Uterus (tissue), 4 donors: ENCODE measurements around the gene CYGB. TPM values are rescaled to one million over a fixed set of nuclear protein-coding genes. Genes with fewer than 3 reads are reported as not detected.

Experiments
- DNase-seq, 2 donors: peaks; one replicate each; pipeline ENCODE4 v3.0.0-alpha.2; 2019 to 2020
- H3K27ac ChIP-seq, 2 donors: fragments of 200-600 bp; sonication (generic); 1 replicate in 1 of 2; 2 replicates in 1 of 2; pipeline ENCODE4 v1.5.1; 2016 to 2018
- H3K27me3 ChIP-seq, 2 donors: fragments of 200-600 bp; sonication (generic); one replicate each; pipeline ENCODE4 v1.5.1; 2018 to 2019; ENCODE audit warnings: control low read depth in 1 of 2
- H3K36me3 ChIP-seq, 2 donors: fragments of 200-600 bp; sonication (generic); one replicate each; pipeline ENCODE4 v1.5.1; 2019; ENCODE audit warnings: control low read depth in 1 of 2
- H3K4me1 ChIP-seq, 2 donors: fragments of 200-600 bp; sonication (generic); one replicate each; pipeline ENCODE4 v1.5.1; 2018 to 2019; ENCODE audit warnings: control low read depth in 1 of 2
- H3K4me3 ChIP-seq, 2 donors: fragments of 200-600 bp; sonication (generic); 1 replicate in 1 of 2; 2 replicates in 1 of 2; pipeline ENCODE4 v1.5.1; 2018 to 2019; ENCODE audit warnings: mild to moderate bottlenecking in 1 of 2
- H3K9me3 ChIP-seq, 2 donors: fragments of 200-600 bp; sonication (generic); one replicate each; pipeline ENCODE4 v1.5.1; 2019; ENCODE audit warnings: control low read depth in 1 of 2
- CTCF ChIP-seq, 4 experiments: fragments of 200-600 bp in 2 of 4; fragments of 450-650 bp in 2 of 4; sonication (generic) in 2 of 4; IDR thresholded peaks; one replicate each; pipeline ENCODE4 v1.5.1; 2016 to 2019; ENCODE audit warnings: antibody characterized with exemption in 4 of 4, mild to moderate bottlenecking in 2 of 4, moderate library complexity in 1 of 4
- POLR2A ChIP-seq, 2 donors: fragments of 450-650 bp; IDR thresholded peaks; one replicate each; pipeline ENCODE4 v1.6.1; 2016; ENCODE audit warnings: antibody characterized with exemption in 2 of 2, mild to moderate bottlenecking in 1 of 2, moderate library complexity in 1 of 2
- intact Hi-C: fragments of 100-400 bp; cut with DNase I; formaldehyde crosslinking; loops from one replicate; pipeline ENCODE4 v1.15.1; 2023; ENCODE audit warnings: low total_unique reads
- total RNA-seq, 4 donors: library from RNA; depleted of rRNA in 3 of 4; stranded (reverse); fragments of >200 nt in 3 of 4; gene quantifications; one replicate each; pipeline versions ENCODE4 v1.1.0 to v1.2.4, GENCODE V29; 2014 to 2023
- donor health status: DM: yes; HTN: yes; CAD: no.

CYGB gene
- total RNA-seq, 4 donors from 2014 or later = 7.8 to 33.2 (median 19.8) TPM

GRCh38 chr17:76545918-76546555 lies 8.5 kb upstream of the CYGB start:
- intact Hi-C loops = no loop called here
- H3K36me3 ChIP-seq = no peaks in the 10 kb centered on the region
- H3K27me3 ChIP-seq = no peaks in the 10 kb centered on the region
- H3K27ac ChIP-seq = no peak overlapping the region
- peaks cover 0 to 3% of the 10 kb centered on the region in 2 donors for H3K4me1 ChIP-seq
- no peak for TF ChIP-seq CTCF (IDR thresholded peaks at IDR 0.05)
- TF ChIP-seq POLR2A (IDR thresholded peaks at IDR 0.05) = no peak
- no peak overlapping the region for H3K4me3 ChIP-seq
- DNase-seq = no peak
- H3K9me3 ChIP-seq = no peaks in the 10 kb centered on the region

GRCh38 chr17:76544546-76545365 lies 7.2 kb upstream of the CYGB start:
- no peaks in the 10 kb centered on the region for H3K36me3 ChIP-seq
- no peaks in the 10 kb centered on the region for H3K27me3 ChIP-seq
- no peak for DNase-seq
- no peak overlapping the region for H3K4me3 ChIP-seq
- peak overlapping the region; percentile 18 to 43 for H3K27ac ChIP-seq
- H3K9me3 ChIP-seq = no peaks in the 10 kb centered on the region
- TF ChIP-seq CTCF (IDR thresholded peaks at IDR 0.05) = no peak
- TF ChIP-seq POLR2A (IDR thresholded peaks at IDR 0.05) = no peak
- intact Hi-C loops = no loop called here
- H3K4me1 ChIP-seq = peaks cover 0 to 3% of the 10 kb centered on the region in 2 donors

GRCh38 chr17:76543826-76544545 lies 6.5 kb upstream of the CYGB start:
- no peak overlapping the region for H3K4me3 ChIP-seq
- no peaks in the 10 kb centered on the region for H3K9me3 ChIP-seq
- H3K27me3 ChIP-seq = no peaks in the 10 kb centered on the region
- DNase-seq = no peak
- intact Hi-C loops = no loop called here
- H3K27ac ChIP-seq = peak overlapping the region; percentile 18 to 29
- H3K36me3 ChIP-seq = no peaks in the 10 kb centered on the region
- no peak for TF ChIP-seq CTCF (IDR thresholded peaks at IDR 0.05)
- TF ChIP-seq POLR2A (IDR thresholded peaks at IDR 0.05) = no peak
- peaks cover 0 to 3% of the 10 kb centered on the region in 2 donors for H3K4me1 ChIP-seq

GRCh38 chr17:76543482-76543825 lies 5.9 kb upstream of the CYGB start:
- intact Hi-C loops = no loop called here
- DNase-seq = no peak
- Histone ChIP-seq H3K27me3 (peaks cover 0 to 1% of the 10 kb centered on the region in 2 donors), H3K9me3 (no peaks in the 10 kb centered on the region), H3K36me3 (no peaks in the 10 kb centered on the region), H3K27ac (no peak overlapping the region), H3K4me3 (no peak overlapping the region), H3K4me1 (peaks cover 2 to 3% of the 10 kb centered on the region in 2 donors)
- TF ChIP-seq POLR2A (IDR thresholded peaks at IDR 0.05) (no peak), CTCF (IDR thresholded peaks at IDR 0.05) (no peak)

- no peak for DNase-seq
- Histone ChIP-seq H3K27ac (no peak overlapping the region), H3K4me1 (peaks cover 3 to 6% of the 10 kb centered on the region in 2 donors), H3K36me3 (no peaks in the 10 kb centered on the region), H3K4me3 (no peak overlapping the region), H3K9me3 (no peaks in the 10 kb centered on the region), H3K27me3 (peaks cover 0 to 5% of the 10 kb centered on the region in 2 donors)
- intact Hi-C loops = no loop called here
- TF ChIP-seq POLR2A (IDR thresholded peaks at IDR 0.05) = no peak
Observed at GRCh38 chr17:76542984-76543383, 5.5 kb upstream of the CYGB start.
